Heart left ventricle (tissue), 13 donors: ENCODE measurements around the gene KCNQ2.

ENCODE experiments used
- CTCF ChIP-seq, 12 donors: fragments of 200-600 bp; sonication (generic) in 4 of 12; IDR thresholded peaks; one replicate each; pipeline versions ENCODE4 v1.5.0 to v1.8.0; 2018 to 2022; ENCODE audit warnings: antibody characterized with exemption in 12 of 12, mild to moderate bottlenecking in 5 of 12
- POLR2A ChIP-seq, 2 donors: fragments of 450-650 bp; IDR thresholded peaks; one replicate each; pipeline ENCODE4 v1.6.1; 2017; ENCODE audit warnings: antibody characterized with exemption in 2 of 2, mild to moderate bottlenecking in 2 of 2, moderate library complexity in 2 of 2
- donor health status: ischemic (EF 13 %, LVEDD 7.1; RV severe dilation, severe dysfunction).
- donor health status: DM: no; HTN: yes; CAD: no.
- donor health status: DM: no; HTN: no; CAD: no.
- donor health status: ischemic (EF 25% LVEDD 6.9; RV normal size, moderate dysfunction).
- donor health status: ischemic (EF 25% LVEDD 5.7; RV mildly dilated, moderate dysfunction).
- donor health status: ischemic (EF 35%, LVEDD 5.7; RV mildly dilated, moderate dysfunction).
- donor health status: nonischemic (EF 11% LVEDD 7.7; RV severe dilation, severe dysfunction).
- donor health status: DM: yes; HTN: yes; CAD: no.
- donor health status: PGD.
- donor health status: ischemic (EF 29% LVEDD 5.4; RV normal size, mild dysfunction).
- donor health status: nonischemic (EF 23%, LVEDD 6.1; RV moderate dilation, normal function).

GRCh38 chr20:63420359-63421093 is 51.9 kb downstream of the KCNQ2 start:
- TF ChIP-seq CTCF (IDR thresholded peaks at IDR 0.05) (no peak), POLR2A (IDR thresholded peaks at IDR 0.05) (no peak)
